GM21367 (cell line): ENCODE results near the gene METTL9.
A peak's percentile ranks its signal among the peaks of the same experiment; 100 is the strongest.
"Not testable (repeated sequence)": the region's sequence is repeated elsewhere in the genome, so short reads cannot be mapped to it uniquely, and the experiment has no call there.

Source experiments
- ATAC-seq: cut with Tn5 transposase; IDR thresholded peaks from one replicate; pipeline ENCODE4 v1.9.1; 2021; ENCODE audit not compliant: unreplicated experiment

The METTL9 gene

DNA sequence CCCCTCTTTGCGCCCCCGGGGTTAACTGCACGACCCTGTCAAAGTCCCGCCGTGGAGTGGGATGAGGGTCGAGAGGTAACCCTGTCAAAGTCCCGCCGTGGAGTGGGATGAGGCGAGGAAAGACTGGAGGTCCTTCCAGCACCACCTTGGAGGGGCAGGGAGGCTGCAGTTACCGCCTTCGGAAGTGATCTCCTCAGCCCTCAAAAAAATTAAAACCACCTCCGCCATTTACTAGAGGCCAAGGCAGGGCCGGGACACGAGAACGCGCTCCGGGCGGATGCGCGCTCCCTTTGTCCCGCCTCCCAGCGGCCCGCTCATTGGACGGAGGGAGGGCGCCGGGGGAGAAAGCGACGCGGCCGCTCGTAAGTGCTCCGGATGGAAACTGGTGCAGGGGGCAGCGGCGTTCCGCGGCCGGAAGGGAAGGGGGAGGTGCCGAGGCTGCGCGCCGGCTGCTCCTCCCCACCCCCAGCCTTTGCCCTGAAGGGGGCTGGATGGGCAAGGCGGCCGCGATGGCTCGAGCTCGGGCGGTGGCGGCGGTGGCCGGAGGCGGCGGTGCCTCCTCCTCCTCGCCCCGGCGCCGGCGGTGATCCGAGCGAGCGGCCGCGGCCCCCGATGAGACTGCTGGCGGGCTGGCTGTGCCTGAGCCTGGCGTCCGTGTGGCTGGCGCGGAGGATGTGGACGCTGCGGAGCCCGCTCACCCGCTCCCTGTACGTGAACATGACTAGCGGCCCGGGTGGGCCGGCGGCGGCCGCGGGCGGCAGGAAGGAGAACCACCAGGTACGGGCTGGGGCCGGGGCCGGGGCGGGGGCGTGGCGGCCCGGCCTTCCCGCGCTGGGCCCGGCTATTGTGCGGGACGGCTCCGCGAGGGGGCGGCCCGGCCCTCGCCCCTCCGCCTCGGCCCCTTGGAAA lies at the start of gene METTL9:
Gene METTL9, plus strand, starts transcription at position 456 of the 909 bp plus-strand sequence. Its CDS starts 157 bp downstream, at position 613.
- ATAC-seq, result peak; percentile 80

DNA sequence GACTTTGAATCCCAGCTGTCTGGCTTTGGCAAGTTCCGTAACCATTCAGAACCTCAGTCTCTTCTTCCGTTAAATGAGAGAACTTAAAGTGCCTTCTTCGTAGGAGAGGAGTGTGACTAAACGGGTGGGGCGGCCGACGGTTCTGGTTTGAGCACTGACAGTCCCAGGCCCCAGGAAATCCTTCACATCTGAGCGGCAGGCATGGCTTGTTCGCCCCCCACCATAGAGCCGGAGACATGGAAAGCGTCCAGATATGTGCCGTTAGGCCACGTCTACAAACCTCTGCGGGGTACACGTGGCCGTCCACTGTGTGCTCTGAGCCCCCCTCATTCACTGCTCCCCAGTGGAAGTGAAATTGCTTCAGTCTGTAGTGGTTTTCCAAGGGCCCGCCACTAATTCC lies 49.4 kb upstream of the METTL9 start:
- not testable (repeated sequence) for ATAC-seq

DNA sequence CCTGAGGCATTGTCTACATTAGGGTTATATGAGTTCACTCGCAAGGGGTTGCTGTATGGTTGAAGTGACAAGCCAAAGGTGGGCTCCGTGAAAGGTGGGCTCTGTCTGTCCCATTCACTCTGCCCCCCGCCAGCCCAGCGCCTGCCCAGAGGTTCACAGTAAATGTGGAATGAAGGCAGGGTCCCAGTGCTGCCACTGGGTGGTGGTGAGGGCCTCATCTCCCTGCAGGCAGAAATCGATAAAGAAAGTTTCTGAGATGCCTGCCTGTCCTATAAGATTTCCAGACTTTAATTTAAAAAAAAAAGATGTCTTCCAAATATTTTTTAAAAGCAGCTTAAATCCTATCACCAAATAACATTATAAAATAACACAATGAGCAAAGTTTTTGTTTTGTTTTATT lies 48.9 kb upstream of the METTL9 start:
- ATAC-seq, result not testable (repeated sequence)

DNA sequence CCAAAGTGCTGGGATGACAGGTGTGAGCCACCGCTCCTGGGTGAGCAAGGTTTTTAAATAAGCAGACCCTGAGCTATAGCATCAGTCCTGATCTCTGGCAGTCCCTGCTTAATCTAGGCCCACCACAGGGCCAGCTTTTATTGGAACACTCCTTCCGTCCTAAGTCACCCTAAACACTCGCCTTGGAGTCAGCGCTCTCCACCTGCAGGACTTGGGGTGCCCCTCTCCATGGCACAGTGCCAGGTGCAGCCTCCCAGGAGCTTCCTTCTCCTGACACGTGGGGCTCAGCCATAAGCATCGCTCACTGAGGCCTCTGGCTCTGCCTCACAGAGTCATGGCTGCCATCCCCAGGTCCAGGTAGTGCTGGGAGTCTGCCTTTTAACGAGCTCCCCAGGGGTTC lies 48.3 kb upstream of the METTL9 start:
- ATAC-seq, result not testable (repeated sequence)

DNA sequence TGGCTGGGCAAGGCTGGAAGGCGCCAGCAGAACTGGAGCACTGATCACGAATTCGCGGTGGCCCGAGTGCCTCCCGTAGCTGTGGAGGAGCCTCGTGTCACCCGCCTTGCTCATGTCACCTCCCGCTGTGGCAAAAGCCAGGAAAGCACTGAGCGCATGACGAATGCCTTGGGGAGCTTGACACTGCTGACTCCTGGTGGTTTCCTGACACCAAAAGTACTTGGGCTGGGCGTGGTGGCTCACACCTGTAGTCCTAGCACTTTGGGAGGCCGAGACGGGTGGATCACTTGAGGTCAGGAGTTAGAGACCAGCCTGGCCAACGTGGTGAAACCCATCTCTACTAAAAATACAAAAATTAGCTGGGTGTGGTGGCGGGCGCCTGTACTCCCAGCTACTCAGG lies 47.8 kb upstream of the METTL9 start:
- not testable (repeated sequence) for ATAC-seq

DNA sequence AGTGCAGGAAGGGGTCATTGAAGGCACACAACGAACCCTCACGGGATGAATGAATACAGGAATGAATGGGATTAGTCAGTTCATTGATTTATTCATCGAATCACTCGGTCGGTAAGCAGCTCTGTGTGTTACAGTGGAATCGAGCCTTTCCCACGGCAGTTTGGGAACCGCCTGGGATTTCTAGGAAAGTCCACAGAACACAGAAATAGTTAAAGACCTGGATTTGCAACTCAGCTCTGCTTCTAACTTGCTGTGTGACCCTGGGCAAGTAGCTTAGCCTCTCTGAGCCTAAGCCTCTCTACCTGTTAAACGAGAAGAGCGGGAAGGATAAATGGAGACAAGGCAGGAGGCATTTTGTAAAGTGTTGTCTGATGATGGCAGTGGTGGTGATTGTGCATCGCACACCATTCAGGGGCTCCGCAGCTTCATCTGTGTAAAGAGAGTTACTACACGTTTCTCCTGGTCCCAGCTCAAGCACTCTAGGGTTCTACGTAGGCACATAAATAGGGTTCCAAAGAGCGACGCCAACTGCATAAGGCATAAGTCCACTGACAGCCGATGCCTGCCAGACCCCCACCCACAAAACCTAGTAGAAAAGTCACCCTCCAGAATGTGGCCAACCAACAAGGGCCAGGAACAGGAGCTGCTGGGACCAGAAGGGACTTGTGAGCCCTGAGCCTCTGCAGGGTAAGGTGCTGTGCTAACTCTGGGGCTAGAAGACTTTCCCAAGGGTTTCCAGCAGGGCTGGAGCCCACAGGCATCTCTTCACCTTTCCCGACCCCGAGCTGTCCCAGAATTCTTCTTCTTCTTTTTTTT lies 45.7 kb upstream of the METTL9 start:
- not testable (repeated sequence) for ATAC-seq

DNA sequence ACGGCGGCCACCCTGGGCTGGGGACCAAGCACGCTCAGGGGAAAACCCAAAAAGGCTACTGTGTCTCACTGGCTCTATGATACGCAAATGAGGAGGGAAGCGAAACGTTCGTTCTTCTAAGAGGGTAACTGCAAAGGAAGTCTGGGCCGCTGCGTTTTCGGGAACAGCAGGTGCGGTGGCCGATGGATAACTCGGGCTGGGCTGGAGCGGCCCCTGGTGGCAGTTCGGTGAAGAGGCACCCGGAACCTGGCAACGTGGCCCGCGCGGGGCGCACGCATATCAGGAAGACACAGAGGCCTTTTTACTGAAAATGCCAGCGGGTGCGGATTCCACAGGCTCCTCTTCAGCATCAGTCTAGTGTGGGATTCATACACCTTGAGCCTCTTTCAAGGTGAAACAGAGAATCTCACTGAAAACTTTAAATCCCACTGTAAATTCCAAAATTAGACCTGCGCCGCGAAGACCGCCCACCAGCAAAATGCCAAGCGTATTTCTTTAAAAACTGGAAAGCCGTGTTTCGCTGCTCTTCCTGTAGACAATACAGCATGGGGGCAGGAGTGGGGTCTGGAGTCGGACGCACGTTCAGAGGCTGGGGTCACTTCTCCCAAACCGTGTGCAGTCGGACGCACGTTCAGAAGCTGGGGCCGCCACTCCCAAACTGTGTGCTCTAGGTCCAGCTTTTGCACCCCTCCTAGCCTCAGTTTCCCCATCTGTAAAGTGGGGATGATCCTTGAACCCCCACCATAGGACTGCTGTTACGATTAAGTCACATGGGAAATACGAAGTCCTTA lies 44.4 kb upstream of the METTL9 start:
- peak; percentile 89 for ATAC-seq

DNA sequence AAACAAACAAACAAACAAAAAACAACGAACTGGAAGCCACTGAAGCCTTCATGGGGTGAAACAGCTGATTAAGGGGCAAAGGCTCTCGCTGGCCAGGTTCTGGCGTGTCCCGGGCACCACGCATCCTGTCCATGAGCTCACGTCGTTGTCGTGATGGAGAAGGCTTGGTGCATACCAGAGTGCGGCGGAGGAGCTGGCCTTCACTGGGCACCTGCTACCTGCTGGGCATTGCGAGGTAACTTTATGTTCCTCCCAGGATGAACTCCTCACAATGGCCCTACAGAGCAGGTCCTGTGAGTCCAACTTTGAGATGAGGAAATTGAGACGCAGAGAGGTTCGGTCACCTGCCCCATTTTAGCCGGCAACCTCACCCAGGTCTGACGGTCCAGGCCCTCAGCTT lies 43.8 kb upstream of the METTL9 start:
- ATAC-seq, result not testable (repeated sequence)

DNA sequence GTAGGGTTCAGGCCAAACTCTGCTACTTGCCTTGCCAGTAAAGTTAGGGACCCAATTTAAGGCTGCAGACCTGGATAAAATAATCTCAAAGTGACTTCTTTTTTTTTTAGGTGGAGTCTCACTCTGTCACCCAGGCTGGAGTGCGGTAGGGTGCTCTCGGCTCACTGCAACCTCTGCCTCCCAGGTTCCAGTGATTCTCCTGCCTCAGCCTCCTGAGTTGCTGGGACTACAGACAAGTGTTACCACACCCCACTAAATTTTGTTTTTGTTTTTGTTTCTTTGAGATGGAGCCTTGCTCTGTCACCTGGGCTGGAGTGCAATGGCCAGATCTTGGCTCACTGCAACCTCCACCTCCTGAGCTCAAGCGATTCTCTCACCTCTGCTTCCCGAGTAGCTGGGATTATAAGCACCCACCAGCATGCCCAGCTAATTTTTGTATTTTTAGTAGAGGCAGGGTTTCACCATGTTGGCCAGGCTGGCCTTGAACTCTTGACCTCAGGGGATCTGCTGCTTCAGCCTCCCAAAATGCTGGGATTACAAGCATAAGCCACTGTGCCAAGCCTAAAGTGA lies 43.3 kb upstream of the METTL9 start:
- ATAC-seq, result not testable (repeated sequence)

DNA sequence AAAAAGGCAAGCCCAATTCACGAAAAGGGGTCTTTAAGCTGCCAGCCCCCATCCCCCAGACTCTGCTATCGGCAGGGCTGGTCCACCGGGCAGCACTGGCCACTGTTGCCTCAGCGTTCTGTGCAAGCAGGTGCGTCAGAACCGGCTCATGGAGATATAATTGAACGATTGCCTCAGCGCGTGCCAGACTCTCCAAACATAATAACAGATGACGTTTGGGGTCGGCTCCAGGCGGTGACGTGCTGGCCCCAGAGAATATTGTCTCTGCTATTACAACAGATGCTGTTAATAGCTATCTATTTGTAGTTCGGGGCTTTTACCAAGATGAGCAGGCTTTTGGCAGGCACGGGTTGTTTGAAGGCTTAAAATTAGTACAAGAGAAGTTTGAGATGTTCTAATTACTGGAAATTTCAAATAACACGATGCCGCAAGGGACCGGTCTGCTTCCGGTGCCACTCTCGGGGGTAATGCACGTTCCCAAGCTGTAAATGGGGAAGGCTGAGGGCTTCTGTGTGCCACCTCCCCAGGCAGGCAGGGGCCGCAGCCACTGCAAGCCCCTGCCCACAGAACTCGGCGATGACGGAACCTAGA lies 42.6 kb upstream of the METTL9 start:
- not testable (repeated sequence) for ATAC-seq

DNA sequence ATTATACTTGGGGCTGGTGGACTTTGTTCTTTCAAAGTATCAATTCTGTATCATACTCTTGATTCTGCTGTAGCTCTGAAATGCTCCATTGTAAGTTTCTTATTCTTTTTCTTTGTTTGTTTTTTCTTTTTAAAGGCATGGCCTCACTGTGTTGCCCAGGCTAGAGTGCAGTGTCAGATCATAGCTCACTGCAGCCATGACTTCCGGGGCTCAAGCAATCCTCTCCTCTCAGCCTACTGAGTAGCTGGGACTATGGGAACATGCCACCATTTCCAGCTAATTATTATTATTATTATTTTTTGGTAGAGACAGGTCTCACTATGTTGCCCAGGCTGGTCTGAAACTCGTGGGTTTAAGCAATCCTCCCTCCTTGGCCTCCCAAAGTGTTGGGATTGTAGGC lies 38.9 kb upstream of the METTL9 start:
- ATAC-seq, result no peak

DNA sequence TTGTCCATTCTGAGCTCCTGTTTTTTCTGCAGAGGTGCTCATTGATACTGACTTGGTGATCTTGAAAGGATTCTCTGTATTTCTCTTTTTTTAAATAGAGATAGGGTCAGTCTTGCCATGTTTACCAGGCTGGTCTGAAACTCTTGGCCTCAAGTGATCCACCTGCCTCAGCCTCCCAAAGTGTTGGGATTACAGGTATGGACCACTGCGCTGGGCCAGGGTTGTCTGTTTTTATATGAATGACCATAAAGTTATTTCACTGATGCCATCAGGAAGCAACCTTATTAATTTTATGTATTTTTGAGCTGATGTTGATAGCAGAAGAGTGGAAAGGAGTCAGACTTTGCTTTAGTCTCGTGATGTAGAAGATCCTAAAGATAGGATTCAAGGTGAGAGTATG lies 35.7 kb upstream of the METTL9 start:
- ATAC-seq, result no peak

DNA sequence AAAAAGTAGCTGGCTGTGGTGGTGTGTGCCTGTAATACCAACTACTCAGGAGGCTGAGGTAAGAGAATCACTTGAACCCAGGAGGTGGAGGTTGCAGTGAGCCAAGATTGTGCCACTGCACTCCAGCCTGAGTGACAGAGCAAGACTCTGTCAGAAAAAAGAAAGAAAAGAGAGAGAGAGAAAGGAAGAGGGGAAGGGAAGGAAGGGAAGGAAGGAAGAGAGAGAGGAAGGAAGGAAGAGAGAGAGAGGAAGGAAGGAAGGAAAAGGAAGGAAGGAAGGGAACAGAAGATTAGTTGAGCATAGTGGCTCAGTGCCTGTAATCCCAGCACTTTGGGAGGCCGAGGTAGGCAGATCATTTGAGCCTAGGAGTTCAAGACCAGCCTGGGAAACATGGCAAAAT lies 35.0 kb upstream of the METTL9 start:
- ATAC-seq, result not testable (repeated sequence)

DNA sequence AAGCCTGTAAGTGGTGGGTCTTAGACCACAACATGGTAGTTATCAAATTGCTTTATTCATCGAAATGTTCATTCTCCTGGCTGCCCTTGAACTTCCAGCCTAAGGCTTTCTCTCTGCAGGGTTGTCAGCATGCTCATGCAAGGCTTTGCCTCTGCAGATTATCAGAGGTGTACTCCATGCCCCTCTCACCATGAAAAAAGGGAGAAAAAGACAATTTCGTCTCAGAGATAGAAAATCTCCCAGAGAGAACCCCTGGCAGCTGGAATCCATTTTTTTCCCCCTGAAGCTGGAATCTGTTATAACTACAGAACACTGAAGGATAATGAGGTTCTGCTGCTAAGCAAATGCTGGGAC lies 33.9 kb upstream of the METTL9 start:
- ATAC-seq, result no peak

DNA sequence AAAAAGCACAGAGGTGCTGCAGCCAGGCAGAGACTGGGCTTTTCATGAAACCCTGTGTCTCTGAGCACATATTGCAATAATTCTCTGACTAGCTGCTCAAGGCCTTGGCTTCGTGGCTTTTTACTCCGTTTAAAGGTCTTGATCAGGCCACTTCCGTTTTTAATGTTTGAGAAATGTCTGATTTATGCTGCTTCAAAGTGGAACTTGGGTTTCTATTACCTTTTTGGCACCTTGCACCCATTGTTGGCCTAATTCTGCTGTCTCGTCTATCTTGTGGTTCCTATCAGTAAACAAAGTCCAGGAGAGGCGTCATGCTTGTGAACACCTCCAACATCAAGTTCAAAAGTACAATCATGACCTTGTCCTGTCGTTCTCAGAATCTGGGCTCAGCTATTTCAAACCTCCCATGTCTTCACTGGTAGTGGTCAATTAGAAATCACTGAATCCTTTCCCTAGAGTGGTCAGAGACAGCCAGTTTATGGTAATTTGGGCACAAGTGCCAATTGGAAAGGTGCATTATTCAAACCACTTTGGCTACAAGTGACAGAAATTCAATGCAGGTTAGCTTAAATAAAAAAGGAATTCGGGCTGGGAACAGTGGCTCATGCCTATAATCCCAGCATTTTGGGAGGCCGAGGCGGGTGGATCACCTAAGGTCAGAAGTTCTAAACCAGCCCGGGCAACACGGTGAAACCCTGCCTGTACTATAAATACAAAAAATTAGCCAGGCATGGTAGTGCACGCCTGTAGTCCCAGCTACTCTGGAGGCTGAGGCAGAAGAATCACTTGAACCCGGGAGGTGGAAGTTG lies 33.3 kb upstream of the METTL9 start:
- ATAC-seq, result no peak

DNA sequence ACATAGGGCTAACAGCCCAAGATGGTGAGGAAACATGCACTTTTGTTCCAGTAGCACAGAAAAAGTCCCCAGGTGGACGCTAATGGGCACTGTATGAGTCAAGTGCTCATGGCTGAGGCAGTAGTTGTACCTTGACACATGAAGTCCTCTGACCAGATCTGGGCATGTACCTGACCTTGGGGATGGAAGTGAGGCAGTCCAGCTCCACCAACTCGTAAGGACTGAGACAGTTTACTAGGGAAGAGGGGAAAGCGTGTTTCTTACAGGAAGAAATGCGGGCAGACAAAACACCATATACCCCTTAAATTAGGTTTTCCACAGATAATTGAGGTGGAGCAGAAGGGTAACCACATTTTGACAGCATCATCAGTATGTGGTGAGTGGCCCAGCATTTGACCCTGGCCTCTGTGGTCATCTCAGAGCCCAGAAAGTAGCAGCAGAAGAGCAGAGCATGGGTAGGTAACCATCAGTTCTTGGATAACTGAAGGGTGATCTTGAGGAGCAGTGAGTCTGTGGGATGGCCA lies 32.4 kb upstream of the METTL9 start:
- ATAC-seq, result no peak

DNA sequence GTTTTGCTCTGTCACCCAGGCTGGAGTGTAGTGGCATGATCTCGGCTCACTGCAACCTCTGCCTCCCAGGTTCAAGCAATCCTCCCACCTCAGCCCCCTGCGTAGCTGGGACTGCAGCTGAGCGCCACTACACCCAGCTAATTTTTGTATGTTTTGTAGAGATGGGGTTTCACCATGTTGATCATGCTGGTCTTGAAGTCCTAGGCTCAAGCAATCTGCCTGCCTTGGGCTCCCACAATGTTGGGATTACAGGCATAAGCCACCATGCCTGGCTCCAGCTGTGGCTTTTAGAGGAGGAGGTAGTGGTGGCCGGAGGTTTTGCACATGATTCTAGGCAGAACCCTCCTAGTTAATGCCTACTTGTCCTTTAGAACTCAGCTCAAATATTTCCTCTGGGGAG lies 31.9 kb upstream of the METTL9 start:
- ATAC-seq, result not testable (repeated sequence)

DNA sequence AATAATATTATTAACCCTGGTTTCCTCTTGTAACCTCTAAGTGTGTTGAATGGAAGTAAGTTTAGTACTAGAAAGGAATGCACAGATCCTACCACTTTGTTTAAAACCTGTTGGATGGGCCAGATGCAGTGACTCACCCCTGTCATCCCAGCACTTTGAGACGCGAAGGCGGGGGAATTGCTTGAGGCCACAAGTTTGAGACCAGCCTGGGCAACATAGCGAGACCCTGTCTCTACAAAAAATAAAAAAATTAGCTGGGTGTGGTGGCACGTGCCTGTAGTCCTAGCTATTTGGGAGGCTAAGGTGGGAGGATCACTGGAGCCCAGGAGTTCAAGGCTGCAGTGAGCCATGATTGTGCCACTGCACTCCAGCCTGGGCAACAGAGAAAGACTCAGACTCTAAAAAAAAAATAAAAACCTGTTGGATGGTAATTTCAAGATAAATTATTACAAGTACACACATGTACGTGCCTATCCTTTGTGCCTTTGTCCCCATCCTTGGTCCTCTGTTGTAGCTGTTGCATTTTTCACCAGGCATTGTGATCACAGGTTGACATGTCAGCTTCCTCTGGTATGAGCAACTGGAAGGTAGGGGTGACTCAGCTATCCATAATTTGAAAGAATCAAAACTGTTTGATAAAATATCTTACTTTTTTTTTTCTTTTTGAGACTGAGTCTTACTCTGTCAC lies 30.7 kb upstream of the METTL9 start:
- no peak for ATAC-seq

DNA sequence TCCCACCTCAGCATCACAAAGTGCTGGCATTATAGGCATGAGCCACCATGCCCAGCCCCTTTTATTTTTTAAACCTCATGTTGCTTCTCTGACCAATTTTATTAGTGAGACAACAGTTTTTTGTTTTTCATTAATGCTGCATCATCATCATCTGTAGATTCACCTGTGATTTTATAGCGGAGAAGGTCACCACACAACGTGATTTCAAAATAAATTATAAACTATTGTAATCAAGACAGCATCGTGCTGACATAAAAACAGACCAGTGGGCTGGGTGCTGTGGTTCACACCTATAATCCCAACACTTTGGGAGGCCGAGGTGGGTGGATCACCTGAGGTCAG lies 28.7 kb upstream of the METTL9 start:
- no peak for ATAC-seq
